HUDEP-2 (cell line): ENCODE measurements around the gene KRT6A.

Experiments
- DNase-seq, 76 experiments: peaks; one replicate each; lab custom pipeline; 2025; ENCODE audit not compliant: unreplicated experiment in 76 of 76; lab: John Stamatoyannopoulos, UW

KRT6A gene

DNA sequence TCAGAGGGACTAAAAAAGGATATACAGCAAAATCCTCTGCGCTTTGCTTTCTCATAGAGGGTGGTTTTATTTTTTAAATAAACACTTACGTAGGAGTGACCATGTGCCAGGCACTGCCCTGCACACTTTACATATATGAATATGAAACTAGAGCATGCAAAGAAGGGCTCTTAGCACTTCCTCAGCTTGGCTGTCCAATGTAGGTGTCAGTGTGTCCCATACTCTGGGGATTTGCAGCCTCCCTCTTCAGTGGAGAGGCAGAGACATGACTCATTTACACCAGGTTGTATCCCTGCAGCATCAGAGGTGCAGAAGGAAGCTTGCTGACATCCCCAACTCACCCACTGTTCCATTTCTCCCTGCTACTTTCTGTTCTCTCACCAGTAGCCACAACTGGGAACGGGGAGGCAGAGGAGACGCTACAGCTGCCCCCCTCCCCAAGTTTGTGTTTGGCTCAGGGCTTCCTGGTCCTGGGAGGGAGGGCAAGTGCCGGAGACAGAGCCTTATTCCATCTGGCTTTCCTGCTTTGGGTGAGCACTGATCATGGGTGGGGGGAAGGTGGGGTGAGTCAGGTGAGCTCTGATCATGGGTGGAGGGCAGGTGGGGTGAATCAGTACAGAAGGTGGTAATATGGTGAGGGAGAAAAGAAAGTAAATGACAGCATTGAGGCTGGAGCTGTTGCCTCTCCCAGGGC lies 32.0 kb upstream of the KRT6A start:
- DNase-seq = no peak

DNA sequence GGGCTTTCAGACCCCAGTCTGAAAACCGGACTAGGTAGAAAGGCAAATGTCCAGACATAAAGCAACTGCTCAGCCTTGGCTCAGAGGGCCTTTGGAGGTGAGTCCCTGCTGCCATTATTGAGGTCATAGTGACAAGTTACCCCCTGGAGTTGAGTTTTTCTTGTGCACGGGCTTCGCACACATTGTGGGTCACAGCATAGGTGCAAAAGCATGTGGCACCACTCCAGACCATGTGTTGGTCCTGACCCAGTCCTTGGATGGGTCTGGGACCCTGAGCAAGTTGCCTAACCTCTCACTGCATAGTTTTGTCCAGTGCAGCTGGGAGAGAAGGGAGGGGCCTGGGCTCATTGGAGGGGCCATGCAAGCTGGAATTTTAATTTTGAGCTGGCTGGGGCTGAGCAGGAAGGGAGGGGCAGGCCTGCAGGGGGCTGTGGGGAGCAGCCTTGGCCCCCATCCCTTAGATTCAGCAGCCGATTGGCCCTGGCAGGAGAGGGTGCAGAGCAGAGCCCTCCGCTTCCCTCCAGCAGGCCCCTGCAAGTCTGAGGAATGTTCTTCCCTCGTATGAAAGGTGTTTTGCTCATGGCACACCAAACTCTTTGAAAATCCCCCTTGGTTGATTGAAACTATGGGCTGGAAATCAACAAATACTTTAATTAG lies 31.3 kb upstream of the KRT6A start:
- DNase-seq = no peak

DNA sequence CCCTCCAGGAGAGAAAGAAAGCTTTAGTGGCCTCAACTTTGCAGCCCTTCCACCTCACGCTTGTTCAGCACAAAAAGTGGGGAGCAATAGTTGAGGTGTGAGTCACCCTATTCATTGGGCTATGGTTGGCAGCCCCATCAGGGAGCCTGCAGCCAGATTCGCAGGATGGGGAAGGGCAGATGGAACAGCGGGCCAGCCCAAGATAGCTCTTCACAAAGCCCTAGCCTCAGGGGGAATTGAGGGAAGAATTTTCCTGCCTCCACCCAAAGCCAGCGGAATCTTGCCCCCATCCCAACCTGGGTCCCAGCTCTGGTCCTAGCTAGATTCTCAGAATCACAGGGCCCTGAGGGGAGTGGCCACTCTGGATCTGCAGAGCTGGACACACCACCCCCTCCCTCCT lies 30.8 kb upstream of the KRT6A start:
- DNase-seq = no peak

DNA sequence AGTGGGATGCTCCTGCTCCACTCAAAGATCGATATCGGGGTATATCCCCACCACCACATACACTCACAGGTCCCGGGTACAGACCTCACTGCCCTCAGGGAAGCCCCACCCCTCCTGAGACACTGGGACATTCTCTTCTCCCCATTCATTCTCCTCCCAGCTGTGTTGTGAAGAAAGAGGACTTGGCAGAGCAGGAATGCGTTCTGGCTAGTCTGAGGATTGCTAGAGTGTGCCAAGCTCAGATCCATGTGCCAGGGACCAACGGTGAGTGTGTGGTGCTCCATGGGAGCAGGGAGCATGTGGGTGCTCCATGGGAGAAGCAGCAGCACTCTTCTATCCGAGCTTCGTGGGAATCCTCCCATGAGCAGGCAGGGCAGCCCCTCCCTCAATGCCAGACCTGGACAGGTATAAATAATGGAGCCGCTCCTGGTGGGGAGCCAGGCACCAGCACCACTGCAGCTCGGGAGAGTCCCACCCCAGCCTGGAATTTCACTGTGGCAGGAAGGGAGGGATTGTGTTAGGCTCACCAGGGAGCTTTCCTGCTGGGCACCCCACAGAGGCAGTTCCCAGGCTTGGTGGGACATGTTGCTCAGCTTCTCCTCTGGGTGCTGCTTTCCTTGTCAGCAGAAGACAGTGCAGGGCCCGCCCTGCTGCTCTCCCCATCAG lies 29.4 kb upstream of the KRT6A start:
- DNase-seq = no peak

GRCh38 chr12:52521568-52522266 lies 28.7 kb upstream of the KRT6A start:
- DNase-seq = no peak

GRCh38 chr12:52521175-52521567 lies 28.1 kb upstream of the KRT6A start:
- DNase-seq = no peak

GRCh38 chr12:52519826-52520662 lies 27.0 kb upstream of the KRT6A start, which contains the start of gene KRT5:
TSS of gene KRT5 (minus strand) at chr12:52520394. CDS start at chr12:52520296, 98 bp downstream.
- DNase-seq = no peak

DNA sequence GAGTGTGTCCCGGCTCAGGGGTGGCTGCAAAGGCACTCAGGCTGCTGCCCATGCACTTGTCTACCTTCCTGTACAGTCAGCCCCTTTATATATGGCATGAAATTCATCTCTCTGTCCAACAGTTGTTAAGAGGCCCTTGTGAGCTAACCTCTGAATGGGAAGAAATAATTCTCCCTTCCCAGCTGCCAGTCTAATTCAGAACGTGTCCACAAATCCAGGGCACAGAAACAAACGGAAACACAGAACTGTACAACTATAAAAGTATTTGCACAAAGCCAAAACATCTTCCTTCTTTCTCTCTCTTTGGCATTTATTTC lies 26.3 kb upstream of the KRT6A start:
- DNase-seq = no peak

- no peak for DNase-seq
Observed at GRCh38 chr12:52518574-52519386, 25.7 kb upstream of the KRT6A start.

DNA sequence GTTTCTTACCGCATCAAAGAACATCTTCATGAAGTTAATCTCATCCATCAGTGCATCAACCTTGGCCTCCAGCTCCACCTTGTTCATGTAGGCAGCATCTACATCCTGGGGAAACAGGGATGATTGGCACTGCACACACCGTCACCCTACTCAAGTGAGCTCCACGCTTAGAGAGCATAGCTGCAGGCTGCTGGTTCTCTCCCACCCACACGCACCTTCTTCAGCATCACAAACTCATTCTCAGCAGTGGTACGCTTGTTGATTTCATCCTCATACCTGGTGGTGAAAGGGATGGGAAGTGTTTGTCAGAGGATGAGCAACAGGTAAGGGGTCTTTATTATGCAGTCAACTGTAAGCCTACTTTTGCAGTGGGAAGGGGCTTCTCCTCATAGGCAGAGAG lies 24.8 kb upstream of the KRT6A start:
- DNase-seq = no peak

DNA sequence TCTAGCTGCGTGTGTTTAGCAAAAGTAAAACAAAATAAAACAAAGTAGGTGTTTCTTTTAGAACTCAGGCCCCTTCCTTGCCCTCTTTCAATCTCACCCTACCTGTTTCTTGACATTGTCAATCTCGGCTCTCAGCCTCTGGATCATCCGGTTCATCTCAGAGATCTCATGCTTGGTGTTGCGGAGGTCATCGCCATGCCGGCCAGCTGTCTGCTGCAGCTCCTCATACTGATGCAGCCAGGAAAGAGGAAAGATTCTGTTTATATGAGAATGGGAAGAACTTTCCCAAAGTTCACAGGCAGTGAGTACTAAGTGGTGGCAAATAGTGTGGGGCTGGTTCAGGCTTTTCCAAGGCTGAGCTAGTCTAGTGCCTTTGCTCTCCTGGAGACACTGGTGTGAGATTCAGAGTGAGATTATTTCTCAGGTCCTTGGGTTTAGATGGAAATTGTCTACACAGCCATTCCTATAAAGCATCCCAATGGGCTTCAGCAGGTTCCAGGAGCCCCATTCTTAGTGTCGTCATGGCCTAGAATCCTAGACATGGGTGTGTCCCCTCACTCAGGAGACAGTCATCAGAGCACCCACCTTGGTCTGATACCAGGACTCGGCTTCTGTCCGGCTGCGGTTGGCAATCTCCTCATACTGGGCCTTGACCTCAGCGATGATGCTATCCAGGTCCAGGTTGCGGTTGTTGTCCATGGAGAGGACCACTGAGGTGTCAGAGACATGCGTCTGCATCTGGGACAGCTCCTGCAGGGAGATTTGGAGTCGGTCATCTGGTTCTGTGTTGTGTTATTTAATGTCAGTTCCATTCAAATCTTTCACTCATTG lies 24.2 kb upstream of the KRT6A start:
- DNase-seq = no peak

DNA sequence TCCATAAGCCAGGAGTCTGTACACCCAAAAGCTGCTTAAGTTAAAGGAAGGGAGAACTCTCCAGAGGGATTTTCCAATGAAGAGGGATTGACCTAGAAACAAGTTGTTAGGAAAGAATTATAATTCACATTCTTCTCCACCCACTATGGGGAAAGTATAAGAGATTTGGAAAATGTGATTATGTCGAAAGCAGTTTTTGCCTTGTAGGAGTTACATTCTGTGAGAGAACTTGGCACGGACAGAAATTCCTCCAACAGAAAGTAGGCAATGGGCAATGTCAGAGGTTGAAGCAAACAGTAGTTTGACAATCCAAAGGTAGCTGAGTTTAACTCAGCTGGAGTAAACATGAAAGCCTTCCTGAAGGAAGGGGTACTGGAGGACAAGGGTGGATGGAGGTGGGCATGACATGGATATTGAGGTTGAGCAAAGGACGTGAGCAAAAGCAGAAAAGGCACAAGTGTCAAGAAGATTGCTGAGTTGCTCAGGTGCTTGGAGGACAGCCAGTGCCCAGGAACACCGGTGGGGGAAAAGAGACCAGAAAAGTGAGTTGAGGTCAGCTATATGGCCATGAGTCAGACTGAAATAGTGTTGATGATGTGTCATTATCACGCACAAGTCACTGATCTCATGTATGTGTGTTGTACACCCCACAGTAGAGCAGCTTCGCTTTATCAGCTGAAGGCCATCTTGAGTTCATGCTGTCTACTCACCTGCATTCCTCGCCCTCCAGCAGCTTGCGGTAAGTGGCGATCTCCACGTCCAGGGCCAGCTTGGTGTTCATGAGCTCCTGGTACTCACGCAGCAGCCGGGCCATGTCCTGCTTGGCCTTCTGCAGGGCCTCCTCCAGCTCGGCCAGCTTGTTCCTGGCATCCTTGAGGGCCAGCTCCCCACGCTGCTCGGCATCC lies 23.1 kb upstream of the KRT6A start:
- DNase-seq = no peak

DNA sequence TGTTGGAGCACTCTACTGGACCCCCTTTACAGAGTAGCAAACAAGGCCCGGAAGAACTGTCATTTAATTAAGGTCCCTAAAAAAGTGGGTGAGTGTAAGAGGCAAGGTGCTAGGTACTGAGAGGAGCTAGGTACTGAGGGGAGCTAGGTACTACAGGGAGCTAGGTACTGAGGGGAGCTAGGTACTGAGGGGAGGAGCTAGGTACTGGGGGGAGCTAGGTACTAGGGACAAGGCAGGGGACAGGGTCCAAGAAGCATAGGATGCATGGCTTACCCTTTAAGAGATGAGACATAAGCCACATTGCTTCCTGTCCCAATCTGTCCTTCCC lies 22.2 kb upstream of the KRT6A start:
- no peak for DNase-seq

GRCh38 chr12:52514471-52515318 lies 21.6 kb upstream of the KRT6A start:
- DNase-seq = no peak

GRCh38 chr12:52513736-52514135 lies 20.7 kb upstream of the KRT6A start:
- no peak for DNase-seq

- DNase-seq = no peak
Observed at GRCh38 chr12:52508211-52508610, 15.2 kb upstream of the KRT6A start.
